Activated CD8-positive, alpha-beta T cell treated with anti-CD3 and anti-CD28 coated beads, Interleukin-2, amount 10 ng/mL, durations not matched to agents 7 days and 5 days (primary cell): ENCODE results near the gene SLC15A2. TPM values are rescaled to one million over a fixed set of nuclear protein-coding genes. Genes with fewer than 3 reads are reported as not detected.

Experiments
- ATAC-seq: fragments of 150-1000 bp; cut with Tn5 transposase; one replicate; pipeline ENCODE4 v1.10.0; 2021; ENCODE audit warnings: moderate library complexity
- CTCF ChIA-PET: fragments of 350-600 bp; sonication (Branson Sonifier 250); formaldehyde crosslinking; loops from one replicate; lab custom pipeline; 2021; ENCODE audit warnings: antibody characterized with exemption; lab: Charles Lee
- POLR2A ChIA-PET: fragments of 350-600 bp; sonication (Branson Sonifier 250); formaldehyde crosslinking; loops from one replicate; lab custom pipeline; 2021; ENCODE audit warnings: antibody characterized with exemption; lab: Charles Lee
- DNase-seq: peaks from one replicate; pipeline ENCODE4 v3.0.0-alpha.2; 2020
- H3K27ac Mint-ChIP-seq: one replicate; pipeline ENCODE4 v1.8.0; 2021; ENCODE audit warnings: mild to moderate bottlenecking, mixed read lengths
- H3K27me3 Mint-ChIP-seq: one replicate; pipeline ENCODE4 v1.8.0; 2021; ENCODE audit warnings: low read depth, mixed read lengths
- H3K36me3 Mint-ChIP-seq: one replicate; pipeline ENCODE4 v1.8.0; 2021; ENCODE audit warnings: low read depth, mixed read lengths
- H3K4me1 Mint-ChIP-seq: one replicate; pipeline ENCODE4 v1.8.0; 2021; ENCODE audit warnings: low read depth, mixed read lengths
- H3K4me3 Mint-ChIP-seq: one replicate; pipeline ENCODE4 v1.8.0; 2021; ENCODE audit warnings: mild to moderate bottlenecking, mixed read lengths
- H3K9me3 Mint-ChIP-seq: one replicate; pipeline ENCODE4 v1.8.0; 2022; ENCODE audit warnings: mixed read lengths; ENCODE audit not compliant: insufficient read depth
- total RNA-seq, 2 experiments: library from RNA; stranded (reverse); gene quantifications; one replicate each; pipeline ENCODE4 v1.2.3, GENCODE V29; 2021

SLC15A2 gene
- total RNA-seq, 2 experiments from 2014 or later = 1.9 to 3.9 TPM

GRCh38 chr3:121963608-121964007 lies 69.4 kb downstream of the SLC15A2 start:
- no peak overlapping the region for H3K27ac Mint-ChIP-seq
- peaks cover 2% of the 10 kb centered on the region for H3K36me3 Mint-ChIP-seq
- ChIA-PET POLR2A (no interaction called here), CTCF (no interaction called here)
- no peak overlapping the region for H3K4me3 Mint-ChIP-seq
- no peaks in the 10 kb centered on the region for H3K9me3 Mint-ChIP-seq
- peaks cover 35% of the 10 kb centered on the region for H3K27me3 Mint-ChIP-seq
- no peak for DNase-seq
- ATAC-seq = no peak
- H3K4me1 Mint-ChIP-seq = no peaks in the 10 kb centered on the region

- Mint-ChIP-seq H3K27ac (no peak overlapping the region), H3K9me3 (no peaks in the 10 kb centered on the region), H3K27me3 (peaks cover 27% of the 10 kb centered on the region), H3K36me3 (no peaks in the 10 kb centered on the region), H3K4me3 (no peak overlapping the region), H3K4me1 (peaks cover 7% of the 10 kb centered on the region)
- ATAC-seq (no peak), DNase-seq (no peak)
- ChIA-PET CTCF (interaction anchor here (0.7 kb wide), 1 partner anchor 289 kb away, joined by 3 read pairs; no protein-coding TSS in a partner anchor), POLR2A (no interaction called here)
Observed at GRCh38 chr3:121969631-121970030, 75.4 kb downstream of the SLC15A2 start.

- Mint-ChIP-seq H3K4me3 (no peak overlapping the region), H3K4me1 (peaks cover 7% of the 10 kb centered on the region), H3K27ac (no peak overlapping the region), H3K9me3 (no peaks in the 10 kb centered on the region), H3K27me3 (peaks cover 24% of the 10 kb centered on the region), H3K36me3 (no peaks in the 10 kb centered on the region)
- ChIA-PET CTCF (no interaction called here), POLR2A (no interaction called here)
- DNase-seq = no peak
- no peak for ATAC-seq
Observed at GRCh38 chr3:121970047-121970446, 75.8 kb downstream of the SLC15A2 start.

GRCh38 chr3:121974601-121975111 lies 80.5 kb downstream of the SLC15A2 start:
- POLR2A ChIA-PET = no interaction called here
- no peak overlapping the region for H3K4me3 Mint-ChIP-seq
- H3K9me3 Mint-ChIP-seq = peaks cover 6% of the 10 kb centered on the region
- CTCF ChIA-PET = no interaction called here
- peaks cover 6% of the 10 kb centered on the region for H3K4me1 Mint-ChIP-seq
- no peak overlapping the region for H3K27ac Mint-ChIP-seq
- no peaks in the 10 kb centered on the region for H3K36me3 Mint-ChIP-seq
- H3K27me3 Mint-ChIP-seq = peaks cover 4% of the 10 kb centered on the region
- ATAC-seq = no peak
- DNase-seq = no peak

- Mint-ChIP-seq H3K27me3 (peaks cover 4% of the 10 kb centered on the region), H3K4me1 (peaks cover 10% of the 10 kb centered on the region), H3K4me3 (no peak overlapping the region), H3K36me3 (no peaks in the 10 kb centered on the region), H3K27ac (no peak overlapping the region), H3K9me3 (peaks cover 6% of the 10 kb centered on the region)
- ChIA-PET POLR2A (no interaction called here), CTCF (no interaction called here)
- no peak for ATAC-seq
- no peak for DNase-seq
Observed at GRCh38 chr3:121975702-121976302, 81.6 kb downstream of the SLC15A2 start.

- CTCF ChIA-PET = interaction anchor here (0.6 kb wide), 1 partner anchor 24 kb away, joined by 3 read pairs; no protein-coding TSS in a partner anchor
- DNase-seq = no peak
- Mint-ChIP-seq H3K4me3 (no peak overlapping the region), H3K27ac (no peak overlapping the region), H3K27me3 (peaks cover 8% of the 10 kb centered on the region), H3K36me3 (no peaks in the 10 kb centered on the region), H3K4me1 (peaks cover 17% of the 10 kb centered on the region), H3K9me3 (peaks cover 6% of the 10 kb centered on the region)
- POLR2A ChIA-PET = no interaction called here
- no peak for ATAC-seq
Observed at GRCh38 chr3:121976727-121977126, 82.5 kb downstream of the SLC15A2 start.

GRCh38 chr3:121979246-121979645 lies 85.0 kb downstream of the SLC15A2 start:
- Mint-ChIP-seq H3K36me3 (peaks cover 6% of the 10 kb centered on the region), H3K27me3 (peaks cover 10% of the 10 kb centered on the region), H3K4me3 (no peak overlapping the region), H3K9me3 (peaks cover 19% of the 10 kb centered on the region), H3K4me1 (peaks cover 17% of the 10 kb centered on the region), H3K27ac (no peak overlapping the region)
- DNase-seq (no peak), ATAC-seq (no peak)
- ChIA-PET POLR2A (interaction anchor here (0.5 kb wide), 1 partner anchor 91 kb away, joined by 3 read pairs; no protein-coding TSS in a partner anchor), CTCF (interaction anchor here (1.1 kb wide), 1 partner anchor 51 kb away, joined by 3 read pairs; no protein-coding TSS in a partner anchor)

- no peak overlapping the region for H3K27ac Mint-ChIP-seq
- ChIA-PET CTCF (interaction anchor here (1.1 kb wide), 1 partner anchor 50 kb away, joined by 3 read pairs; no protein-coding TSS in a partner anchor), POLR2A (interaction anchor here (0.5 kb wide), 1 partner anchor 92 kb away, joined by 3 read pairs; no protein-coding TSS in a partner anchor)
- peaks cover 22% of the 10 kb centered on the region for H3K9me3 Mint-ChIP-seq
- no peak for DNase-seq
- no peak for ATAC-seq
- peaks cover 13% of the 10 kb centered on the region for H3K27me3 Mint-ChIP-seq
- peaks cover 17% of the 10 kb centered on the region for H3K4me1 Mint-ChIP-seq
- peaks cover 8% of the 10 kb centered on the region for H3K36me3 Mint-ChIP-seq
- no peak overlapping the region for H3K4me3 Mint-ChIP-seq
Observed at GRCh38 chr3:121979734-121980449, 85.7 kb downstream of the SLC15A2 start.

- DNase-seq (no peak), ATAC-seq (no peak)
- Mint-ChIP-seq H3K27me3 (peaks cover 13% of the 10 kb centered on the region), H3K27ac (no peak overlapping the region), H3K36me3 (peaks cover 8% of the 10 kb centered on the region), H3K9me3 (peaks cover 22% of the 10 kb centered on the region), H3K4me3 (no peak overlapping the region), H3K4me1 (peaks cover 17% of the 10 kb centered on the region)
- CTCF ChIA-PET = no interaction called here
- POLR2A ChIA-PET = no interaction called here
Observed at GRCh38 chr3:121980450-121980796, 86.2 kb downstream of the SLC15A2 start.

GRCh38 chr3:121981473-121981872 lies 87.3 kb downstream of the SLC15A2 start:
- CTCF ChIA-PET = no interaction called here
- H3K4me3 Mint-ChIP-seq = no peak overlapping the region
- peaks cover 13% of the 10 kb centered on the region for H3K27me3 Mint-ChIP-seq
- H3K9me3 Mint-ChIP-seq = peaks cover 22% of the 10 kb centered on the region
- POLR2A ChIA-PET = no interaction called here
- H3K27ac Mint-ChIP-seq = no peak overlapping the region
- H3K4me1 Mint-ChIP-seq = peaks cover 17% of the 10 kb centered on the region
- ATAC-seq (peak; percentile 58), DNase-seq (no peak)
- peaks cover 8% of the 10 kb centered on the region for H3K36me3 Mint-ChIP-seq

- CTCF ChIA-PET = no interaction called here
- DNase-seq = no peak
- ATAC-seq = no peak
- Mint-ChIP-seq H3K27me3 (peaks cover 17% of the 10 kb centered on the region), H3K4me3 (no peak overlapping the region), H3K9me3 (peaks cover 16% of the 10 kb centered on the region), H3K36me3 (peaks cover 8% of the 10 kb centered on the region), H3K27ac (no peak overlapping the region), H3K4me1 (peaks cover 19% of the 10 kb centered on the region)
- POLR2A ChIA-PET = no interaction called here
Observed at GRCh38 chr3:121985846-121986245, 91.6 kb downstream of the SLC15A2 start.

- CTCF ChIA-PET = no interaction called here
- POLR2A ChIA-PET = no interaction called here
- no peak for DNase-seq
- Mint-ChIP-seq H3K4me1 (peaks cover 11% of the 10 kb centered on the region), H3K4me3 (no peak overlapping the region), H3K36me3 (peaks cover 4% of the 10 kb centered on the region), H3K27ac (no peak overlapping the region), H3K27me3 (peaks cover 12% of the 10 kb centered on the region), H3K9me3 (peaks cover 14% of the 10 kb centered on the region)
- ATAC-seq = no peak
Observed at GRCh38 chr3:121988146-121988545, 93.9 kb downstream of the SLC15A2 start.
